ENCODE measurements around the gene QTRT2. TPM values are rescaled to one million over a fixed set of nuclear protein-coding genes. Genes with fewer than 3 reads are reported as not detected.

QTRT2 gene
- total RNA-seq, 1 donor from 2014 or later: 40.2 TPM

GRCh38 chr3:114110439-114110838, 53.9 kb downstream of the QTRT2 start:
- Mint-ChIP-seq H3K36me3 (ENCODE audit: low read depth) (no peaks in the 10 kb centered on the region), H3K4me1 (peaks cover 17% of the 10 kb centered on the region), H3K4me3 (peak overlapping the region; percentile 5), H3K9me3 (no peaks in the 10 kb centered on the region), H3K27ac (ENCODE audit: unreplicated experiment) (no peak overlapping the region), H3K27me3 (ENCODE audit: low read depth) (peaks cover 3% of the 10 kb centered on the region)
- no peak for DNase-seq (ENCODE audit: low read depth, low spot score)
- no peak for TF ChIP-seq CTCF (conservative IDR thresholded peaks at IDR 0.05)

- Mint-ChIP-seq H3K9me3 (no peaks in the 10 kb centered on the region), H3K4me3 (no peak overlapping the region), H3K36me3 (ENCODE audit: low read depth) (no peaks in the 10 kb centered on the region), H3K27ac (ENCODE audit: unreplicated experiment) (no peak overlapping the region), H3K27me3 (ENCODE audit: low read depth) (peaks cover 3% of the 10 kb centered on the region), H3K4me1 (peaks cover 17% of the 10 kb centered on the region)
- no peak for DNase-seq (ENCODE audit: low read depth, low spot score)
- TF ChIP-seq CTCF (conservative IDR thresholded peaks at IDR 0.05): no peak
Observed at GRCh38 chr3:114111060-114111770, 54.7 kb downstream of the QTRT2 start.

- no peak overlapping the region for H3K27ac Mint-ChIP-seq (ENCODE audit: unreplicated experiment)
- peaks cover 17% of the 10 kb centered on the region for H3K4me1 Mint-ChIP-seq
- DNase-seq (ENCODE audit: low read depth, low spot score): no peak
- TF ChIP-seq CTCF (conservative IDR thresholded peaks at IDR 0.05): no peak
- H3K4me3 Mint-ChIP-seq: no peak overlapping the region
- H3K36me3 Mint-ChIP-seq (ENCODE audit: low read depth): no peaks in the 10 kb centered on the region
- peaks cover 3% of the 10 kb centered on the region for H3K27me3 Mint-ChIP-seq (ENCODE audit: low read depth)
- H3K9me3 Mint-ChIP-seq: no peaks in the 10 kb centered on the region
Observed at GRCh38 chr3:114112696-114113095, 56.2 kb downstream of the QTRT2 start.

- Mint-ChIP-seq H3K4me3 (no peak overlapping the region), H3K36me3 (ENCODE audit: low read depth) (no peaks in the 10 kb centered on the region), H3K9me3 (no peaks in the 10 kb centered on the region), H3K27me3 (ENCODE audit: low read depth) (peaks cover 3% of the 10 kb centered on the region), H3K4me1 (peaks cover 17% of the 10 kb centered on the region), H3K27ac (ENCODE audit: unreplicated experiment) (no peak overlapping the region)
- TF ChIP-seq CTCF (conservative IDR thresholded peaks at IDR 0.05): no peak
- no peak for DNase-seq (ENCODE audit: low read depth, low spot score)
Observed at GRCh38 chr3:114114719-114115118, 58.2 kb downstream of the QTRT2 start.

- Mint-ChIP-seq H3K4me1 (peaks cover 13% of the 10 kb centered on the region), H3K27me3 (ENCODE audit: low read depth) (peaks cover 3% of the 10 kb centered on the region), H3K9me3 (no peaks in the 10 kb centered on the region), H3K27ac (ENCODE audit: unreplicated experiment) (no peak overlapping the region), H3K4me3 (no peak overlapping the region), H3K36me3 (ENCODE audit: low read depth) (no peaks in the 10 kb centered on the region)
- no peak for DNase-seq (ENCODE audit: low read depth, low spot score)
- TF ChIP-seq CTCF (conservative IDR thresholded peaks at IDR 0.05): no peak
Observed at GRCh38 chr3:114115143-114115542, 58.6 kb downstream of the QTRT2 start.
